Measurements from ENCODE around the gene ZNF217.

ZNF217 gene

DNA sequence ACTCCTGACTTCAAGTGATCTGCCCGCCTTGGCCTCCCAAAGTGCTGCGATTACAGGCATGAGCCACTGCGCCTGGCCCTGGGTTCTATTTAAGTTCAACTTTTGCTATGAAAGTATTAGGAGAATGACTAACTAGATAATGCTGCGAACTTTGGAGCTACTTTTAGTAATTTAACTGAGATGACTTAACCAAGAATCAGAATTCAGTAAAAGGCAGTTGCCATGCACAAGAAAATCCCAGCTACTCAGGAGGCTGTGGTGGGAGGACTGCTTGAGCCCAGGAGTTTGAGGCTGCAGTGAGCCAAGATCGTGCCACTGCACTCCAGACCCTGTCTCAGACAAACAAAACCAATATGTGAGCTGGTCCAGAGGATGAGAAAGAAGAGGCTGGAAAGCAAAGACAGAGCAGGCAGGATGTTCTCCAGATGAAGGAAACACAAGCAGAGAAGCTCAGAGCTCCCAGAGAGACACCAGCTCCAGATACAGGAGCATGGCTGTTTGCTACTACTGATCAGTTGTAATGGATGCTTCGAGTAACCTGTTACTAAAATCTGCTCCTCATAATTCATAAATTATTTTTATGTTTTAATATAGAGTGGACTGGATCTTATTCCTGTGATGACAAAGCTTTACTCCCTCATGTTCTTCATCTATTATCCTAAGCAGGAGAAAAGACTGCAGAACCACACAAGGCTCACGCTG, 23.9 kb downstream of the ZNF217 start:
- Histone ChIP-seq H3K27me3 (ENCODE audit: control insufficient read depth, low read length) (no peaks in the 10 kb centered on the region), H3K4me2 (ENCODE audit: low read length) (no peak overlapping the region), H3K4me3 (ENCODE audit: low read length) (no peak overlapping the region), H3F3A (ENCODE audit: control insufficient read depth, insufficient read depth) (peaks cover 3% of the 10 kb centered on the region), H3K9me3 (ENCODE audit: control insufficient read depth, insufficient read depth, low read length) (no peaks in the 10 kb centered on the region), H3K27ac (ENCODE audit: low read depth, low read length) (no peak overlapping the region), H4K20me1 (ENCODE audit: control insufficient read depth, insufficient read depth, low read depth, low read length) (peaks cover 5% of the 10 kb centered on the region), H3K4me1 (ENCODE audit: control insufficient read depth, low read length) (no peaks in the 10 kb centered on the region), H3K36me3 (ENCODE audit: control insufficient read depth, low read length) (peaks cover 80% of the 10 kb centered on the region), H3K9me2 (replicated peaks; ENCODE audit: control insufficient read depth, low read length) (no peaks in the 10 kb centered on the region), H3K79me2 (ENCODE audit: control insufficient read depth, low read length) (peaks cover 42% of the 10 kb centered on the region)
- TF ChIP-seq EZH2phosphoT487 (IDR thresholded peaks at IDR 0.05; ENCODE audit: borderline replicate concordance, low read length) (no peak), CTCF (IDR thresholded peaks at IDR 0.05; ENCODE audit: low read depth, low read length, poor library complexity, severe bottlenecking) (no peak)

GRCh38 chr20:53569005-53569404, 24.6 kb downstream of the ZNF217 start:
- Histone ChIP-seq H3K9me2 (replicated peaks; ENCODE audit: control insufficient read depth, low read length) (no peaks in the 10 kb centered on the region), H3K4me1 (ENCODE audit: control insufficient read depth, low read length) (no peaks in the 10 kb centered on the region), H3F3A (ENCODE audit: control insufficient read depth, insufficient read depth) (peaks cover 3% of the 10 kb centered on the region), H3K36me3 (ENCODE audit: control insufficient read depth, low read length) (peaks cover 73% of the 10 kb centered on the region), H3K79me2 (ENCODE audit: control insufficient read depth, low read length) (peaks cover 35% of the 10 kb centered on the region), H3K4me2 (ENCODE audit: low read length) (no peak overlapping the region), H3K9me3 (ENCODE audit: control insufficient read depth, insufficient read depth, low read length) (no peaks in the 10 kb centered on the region), H3K27me3 (ENCODE audit: control insufficient read depth, low read length) (no peaks in the 10 kb centered on the region), H4K20me1 (ENCODE audit: control insufficient read depth, insufficient read depth, low read depth, low read length) (peaks cover 5% of the 10 kb centered on the region), H3K27ac (ENCODE audit: low read depth, low read length) (no peak overlapping the region), H3K4me3 (ENCODE audit: low read length) (no peak overlapping the region)
- TF ChIP-seq CTCF (IDR thresholded peaks at IDR 0.05; ENCODE audit: low read depth, low read length, poor library complexity, severe bottlenecking) (no peak), EZH2phosphoT487 (IDR thresholded peaks at IDR 0.05; ENCODE audit: borderline replicate concordance, low read length) (no peak)

DNA sequence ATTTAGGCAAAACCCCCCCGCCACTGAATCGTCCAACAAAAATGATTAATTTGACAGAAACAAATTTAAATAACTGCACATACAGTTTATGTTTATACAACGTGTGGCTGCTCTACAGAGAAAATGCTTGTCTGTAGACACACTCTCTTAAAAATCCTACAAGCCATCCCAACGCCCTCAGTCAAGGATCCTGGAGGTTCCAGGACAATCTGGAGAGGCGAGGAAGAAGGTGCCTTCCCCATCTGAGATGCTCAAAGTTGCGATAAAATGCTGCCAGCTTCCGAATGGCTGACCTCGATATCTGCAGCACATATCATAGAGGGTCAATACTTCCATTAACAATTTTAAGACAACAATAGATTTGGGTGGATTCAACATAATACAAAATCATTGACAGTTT, 25.3 kb downstream of the ZNF217 start:
- Histone ChIP-seq H3K79me2 (ENCODE audit: control insufficient read depth, low read length) (peaks cover 28% of the 10 kb centered on the region), H3F3A (ENCODE audit: control insufficient read depth, insufficient read depth) (peaks cover 3% of the 10 kb centered on the region), H3K9me3 (ENCODE audit: control insufficient read depth, insufficient read depth, low read length) (no peaks in the 10 kb centered on the region), H4K20me1 (ENCODE audit: control insufficient read depth, insufficient read depth, low read depth, low read length) (peaks cover 5% of the 10 kb centered on the region), H3K4me1 (ENCODE audit: control insufficient read depth, low read length) (no peaks in the 10 kb centered on the region), H3K4me2 (ENCODE audit: low read length) (no peak overlapping the region), H3K4me3 (ENCODE audit: low read length) (no peak overlapping the region), H3K27ac (ENCODE audit: low read depth, low read length) (no peak overlapping the region), H3K36me3 (ENCODE audit: control insufficient read depth, low read length) (peaks cover 67% of the 10 kb centered on the region), H3K27me3 (ENCODE audit: control insufficient read depth, low read length) (no peaks in the 10 kb centered on the region), H3K9me2 (replicated peaks; ENCODE audit: control insufficient read depth, low read length) (no peaks in the 10 kb centered on the region)
- no peak for TF ChIP-seq EZH2phosphoT487 (IDR thresholded peaks at IDR 0.05; ENCODE audit: borderline replicate concordance, low read length)
- TF ChIP-seq CTCF (IDR thresholded peaks at IDR 0.05; ENCODE audit: low read depth, low read length, poor library complexity, severe bottlenecking) = no peak
